ENCODE measurements around the gene SETD9.
A peak's percentile ranks its signal among the peaks of the same experiment; 100 is the strongest.

The SETD9 gene, protein sequence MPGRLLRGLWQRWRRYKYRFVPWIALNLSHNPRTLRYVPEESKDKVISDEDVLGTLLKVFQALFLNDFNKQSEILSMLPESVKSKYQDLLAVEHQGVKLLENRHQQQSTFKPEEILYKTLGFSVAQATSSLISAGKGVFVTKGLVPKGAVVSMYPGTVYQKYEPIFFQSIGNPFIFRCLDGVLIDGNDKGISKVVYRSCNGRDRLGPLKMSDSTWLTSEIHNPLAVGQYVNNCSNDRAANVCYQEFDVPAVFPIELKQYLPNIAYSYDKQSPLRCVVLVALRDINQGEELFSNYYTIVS

DNA sequence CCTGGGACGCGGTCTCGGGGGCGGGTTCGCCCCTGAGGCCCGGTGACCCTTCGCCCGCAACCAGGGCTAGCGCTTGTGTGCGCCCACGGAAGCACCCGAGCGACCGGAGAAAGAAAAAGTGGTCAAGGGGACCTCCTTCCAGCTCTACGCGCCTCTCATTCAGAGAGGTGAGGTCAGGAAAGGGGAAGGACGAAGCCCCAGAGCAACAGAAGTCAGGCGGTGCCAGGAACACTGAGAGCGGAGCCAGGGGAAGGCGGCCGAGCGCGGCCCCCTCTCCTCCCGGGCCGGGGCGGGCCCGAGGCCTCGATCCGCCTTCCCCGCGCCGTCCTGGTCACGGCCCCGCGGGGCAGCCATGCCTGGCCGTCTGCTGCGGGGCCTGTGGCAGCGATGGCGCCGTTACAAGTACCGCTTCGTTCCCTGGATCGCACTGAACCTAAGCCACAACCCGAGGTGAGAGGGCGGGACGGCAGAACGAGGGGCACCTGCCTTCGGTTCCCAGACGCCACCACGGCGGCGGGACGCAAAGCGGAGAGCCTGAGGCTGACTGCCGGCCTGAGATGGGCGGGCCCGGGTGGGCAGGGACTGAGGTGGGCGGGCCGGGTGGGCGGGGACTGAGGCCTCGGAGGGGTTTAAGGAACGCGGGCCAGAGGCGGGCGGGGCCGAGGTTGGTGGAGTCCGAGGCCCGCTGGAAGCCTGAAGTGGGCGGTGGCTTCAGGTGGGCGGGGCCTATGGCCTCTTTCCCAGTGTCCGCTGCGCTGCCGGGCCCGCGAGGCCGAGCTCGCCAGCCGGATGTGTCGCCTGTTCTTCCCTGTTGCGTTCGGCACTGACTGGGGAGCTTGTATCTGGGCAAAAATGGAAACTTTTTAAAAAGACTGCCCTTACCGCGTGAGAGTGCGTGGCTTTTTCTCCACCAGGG lies at the start of gene SETD9:
SETD9 (plus strand) TSS at position 303 of the 916 bp plus-strand sequence; CDS start at position 353, 50 bp downstream.
- Histone ChIP-seq H3K4me3 (ENCODE audit: severe bottlenecking) (peak within 1 kb of the TSS; percentile 69), H3K27ac (ENCODE audit: poor library complexity, severe bottlenecking) (peak within 1 kb of the TSS; percentile 49), H3K27me3 (ENCODE audit: insufficient read depth, poor library complexity, severe bottlenecking) (no peaks in the 10 kb centered on the region), H3K4me1 (ENCODE audit: insufficient read depth, poor library complexity, severe bottlenecking) (peaks cover 6% of the 10 kb centered on the region), H3K36me3 (ENCODE audit: low read depth) (no peaks in the 10 kb centered on the region), H3K9me3 (ENCODE audit: severe bottlenecking) (no peaks in the 10 kb centered on the region)
- peak; percentile 91 for ATAC-seq (ENCODE audit: low read depth)
- DNase-seq (ENCODE audit: low spot score) = peak; percentile 99
- TF ChIP-seq, protein P1, sequence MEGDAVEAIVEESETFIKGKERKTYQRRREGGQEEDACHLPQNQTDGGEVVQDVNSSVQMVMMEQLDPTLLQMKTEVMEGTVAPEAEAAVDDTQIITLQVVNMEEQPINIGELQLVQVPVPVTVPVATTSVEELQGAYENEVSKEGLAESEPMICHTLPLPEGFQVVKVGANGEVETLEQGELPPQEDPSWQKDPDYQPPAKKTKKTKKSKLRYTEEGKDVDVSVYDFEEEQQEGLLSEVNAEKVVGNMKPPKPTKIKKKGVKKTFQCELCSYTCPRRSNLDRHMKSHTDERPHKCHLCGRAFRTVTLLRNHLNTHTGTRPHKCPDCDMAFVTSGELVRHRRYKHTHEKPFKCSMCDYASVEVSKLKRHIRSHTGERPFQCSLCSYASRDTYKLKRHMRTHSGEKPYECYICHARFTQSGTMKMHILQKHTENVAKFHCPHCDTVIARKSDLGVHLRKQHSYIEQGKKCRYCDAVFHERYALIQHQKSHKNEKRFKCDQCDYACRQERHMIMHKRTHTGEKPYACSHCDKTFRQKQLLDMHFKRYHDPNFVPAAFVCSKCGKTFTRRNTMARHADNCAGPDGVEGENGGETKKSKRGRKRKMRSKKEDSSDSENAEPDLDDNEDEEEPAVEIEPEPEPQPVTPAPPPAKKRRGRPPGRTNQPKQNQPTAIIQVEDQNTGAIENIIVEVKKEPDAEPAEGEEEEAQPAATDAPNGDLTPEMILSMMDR (IDR thresholded peaks at IDR 0.05; ENCODE audit: poor library complexity, severe bottlenecking) = no peak

DNA sequence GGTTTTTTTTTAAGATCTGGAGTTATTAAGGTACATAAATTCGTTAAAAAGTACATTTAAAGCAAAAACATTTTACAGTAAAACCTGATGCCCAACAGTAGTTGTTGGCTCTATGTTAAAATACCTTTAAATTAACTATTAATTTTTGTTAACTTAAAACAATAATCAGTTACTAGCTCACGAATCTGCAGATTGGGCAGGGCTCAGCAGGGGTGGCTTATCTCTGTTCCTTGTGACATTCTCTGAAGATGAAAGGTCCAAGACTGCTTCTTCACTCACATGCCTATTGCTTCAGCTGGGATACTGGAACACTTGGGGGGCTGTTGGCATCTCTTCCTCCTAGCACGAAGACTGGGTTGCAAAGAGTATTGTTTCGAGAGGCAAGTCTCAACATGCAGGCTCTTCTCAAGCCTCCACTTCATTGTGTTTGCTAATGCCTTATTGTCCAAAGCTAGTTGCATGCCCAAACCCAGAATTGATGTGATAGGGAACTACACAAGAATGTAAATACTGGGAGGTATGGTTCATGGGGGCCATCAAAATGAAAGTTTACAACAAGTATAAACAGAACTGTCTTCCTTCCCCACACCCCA lies 47.4 kb upstream of the SETD9 start:
- peaks cover 41% of the 10 kb centered on the region for H3K36me3 ChIP-seq (ENCODE audit: low read depth)
- H3K27me3 ChIP-seq (ENCODE audit: insufficient read depth, poor library complexity, severe bottlenecking) = no peaks in the 10 kb centered on the region
- ATAC-seq (ENCODE audit: low read depth) (peak; percentile 23; the same call in 1 of the 3 replicates), DNase-seq (ENCODE audit: low spot score) (no peak)
- TF ChIP-seq, protein P1 (IDR thresholded peaks at IDR 0.05; ENCODE audit: poor library complexity, severe bottlenecking) = no peak
- H3K9me3 ChIP-seq (ENCODE audit: severe bottlenecking) = no peaks in the 10 kb centered on the region
- no peak overlapping the region for H3K27ac ChIP-seq (ENCODE audit: poor library complexity, severe bottlenecking)
- no peak overlapping the region for H3K4me3 ChIP-seq (ENCODE audit: severe bottlenecking)
- no peaks in the 10 kb centered on the region for H3K4me1 ChIP-seq (ENCODE audit: insufficient read depth, poor library complexity, severe bottlenecking)

DNA sequence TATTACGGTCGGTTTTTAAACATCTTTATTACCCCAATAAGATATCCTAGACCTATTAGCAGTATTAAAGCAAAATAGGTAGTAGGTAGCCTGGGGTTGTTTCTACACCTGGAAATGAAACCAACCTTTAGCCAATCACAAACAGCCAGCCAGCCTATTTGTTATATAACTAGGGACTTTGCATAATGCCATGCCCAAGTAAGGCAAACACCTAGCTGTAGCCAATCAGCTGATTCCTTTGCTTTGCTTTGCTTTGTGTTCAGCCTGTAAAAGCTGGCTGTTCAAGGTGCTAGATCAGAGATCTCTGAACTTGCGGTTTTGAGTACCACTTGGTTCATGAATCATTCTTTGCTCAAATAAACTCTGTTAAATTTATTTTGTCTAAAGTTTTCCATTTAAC lies 46.5 kb upstream of the SETD9 start:
- Histone ChIP-seq H3K36me3 (ENCODE audit: low read depth) (peaks cover 49% of the 10 kb centered on the region), H3K4me1 (ENCODE audit: insufficient read depth, poor library complexity, severe bottlenecking) (no peaks in the 10 kb centered on the region), H3K9me3 (ENCODE audit: severe bottlenecking) (no peaks in the 10 kb centered on the region), H3K4me3 (ENCODE audit: severe bottlenecking) (no peak overlapping the region), H3K27me3 (ENCODE audit: insufficient read depth, poor library complexity, severe bottlenecking) (no peaks in the 10 kb centered on the region), H3K27ac (ENCODE audit: poor library complexity, severe bottlenecking) (no peak overlapping the region)
- TF ChIP-seq, protein P1 (IDR thresholded peaks at IDR 0.05; ENCODE audit: poor library complexity, severe bottlenecking) = no peak
- ATAC-seq (ENCODE audit: low read depth) = no peak
- DNase-seq (ENCODE audit: low spot score) = no peak

DNA sequence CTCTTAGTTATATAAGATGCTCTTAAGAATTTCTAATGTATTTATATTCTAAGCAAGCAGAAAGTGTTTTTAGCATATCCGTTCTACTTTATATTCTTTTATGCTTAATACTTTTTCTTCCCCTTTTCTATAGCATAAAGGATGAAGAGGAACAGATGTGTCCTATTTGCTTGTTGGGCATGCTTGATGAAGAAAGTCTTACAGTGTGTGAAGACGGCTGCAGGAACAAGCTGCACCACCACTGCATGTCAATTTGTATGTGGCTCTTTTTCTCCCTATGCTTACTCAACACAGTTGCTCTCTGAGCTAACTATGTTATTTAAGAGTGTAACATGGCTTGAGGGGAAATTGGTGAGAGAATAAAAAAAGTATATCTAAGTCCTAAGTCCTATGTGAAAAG lies 37.6 kb upstream of the SETD9 start:
- ATAC-seq (ENCODE audit: low read depth) (no peak), DNase-seq (ENCODE audit: low spot score) (no peak)
- Histone ChIP-seq H3K36me3 (ENCODE audit: low read depth) (peaks cover 93% of the 10 kb centered on the region), H3K27me3 (ENCODE audit: insufficient read depth, poor library complexity, severe bottlenecking) (no peaks in the 10 kb centered on the region), H3K9me3 (ENCODE audit: severe bottlenecking) (no peaks in the 10 kb centered on the region), H3K4me3 (ENCODE audit: severe bottlenecking) (no peak overlapping the region), H3K4me1 (ENCODE audit: insufficient read depth, poor library complexity, severe bottlenecking) (no peaks in the 10 kb centered on the region), H3K27ac (ENCODE audit: poor library complexity, severe bottlenecking) (no peak overlapping the region)
- TF ChIP-seq, protein P1 (IDR thresholded peaks at IDR 0.05; ENCODE audit: poor library complexity, severe bottlenecking) = no peak

Measured in RWPE2 (cell line).